Breast epithelium (tissue), 4 donors: ENCODE measurements around the gene CAPN9. TPM values are rescaled to one million over a fixed set of nuclear protein-coding genes. Genes with fewer than 3 reads are reported as not detected.

ENCODE experiments used
- DNase-seq, 2 donors: peaks; one replicate each; pipeline ENCODE4 v3.0.0-alpha.2; 2019; ENCODE audit warnings: low spot score in 2 of 2
- H3K27ac ChIP-seq, 2 donors: fragments of 200-600 bp; sonication (generic) in 1 of 2; one replicate each; pipeline ENCODE4 v1.5.1; 2016 to 2019; ENCODE audit warnings: mild to moderate bottlenecking in 1 of 2
- H3K27me3 ChIP-seq, 2 donors: fragments of 200-600 bp; sonication (generic) in 1 of 2; one replicate each; pipeline versions ENCODE4 v1.5.1 to v1.6.0; 2017 to 2019; ENCODE audit warnings: control low read depth in 1 of 2, mild to moderate bottlenecking in 1 of 2
- H3K36me3 ChIP-seq: fragments of 200-600 bp; one replicate; pipeline ENCODE4 v1.5.1; 2019
- H3K4me1 ChIP-seq, 2 donors: fragments of 200-600 bp; sonication (generic); one replicate each; pipeline ENCODE4 v1.5.1; 2016 to 2019; ENCODE audit warnings: control low read depth in 1 of 2
- H3K4me3 ChIP-seq, 3 donors: fragments of 200-600 bp; sonication (generic); 1 replicate in 2 of 3; 2 replicates in 1 of 3; pipeline ENCODE4 v1.5.1; 2016 to 2019; ENCODE audit warnings: mild to moderate bottlenecking in 3 of 3, moderate library complexity in 2 of 3
- H3K9me3 ChIP-seq, 2 donors: fragments of 200-600 bp; sonication (generic) in 1 of 2; one replicate each; pipeline ENCODE4 v1.5.1; 2016 to 2019; ENCODE audit warnings: control low read depth in 1 of 2
- POLR2A ChIP-seq: fragments of 450-650 bp; IDR thresholded peaks from one replicate; pipeline ENCODE4 v1.6.1; 2016; ENCODE audit warnings: antibody characterized with exemption, mild to moderate bottlenecking, moderate library complexity
- POLR2AphosphoS5 ChIP-seq, 3 donors: sonication (generic); formaldehyde crosslinking; IDR thresholded peaks; one replicate each; pipeline ENCODE4 v1.6.1; 2017; ENCODE audit warnings: antibody characterized with exemption in 3 of 3
- intact Hi-C: fragments of 100-400 bp; cut with DNase I; formaldehyde crosslinking; loops from one replicate; pipeline ENCODE4 v1.15.1; 2023; ENCODE audit warnings: low total_unique reads
- total RNA-seq, 3 donors: library from RNA; depleted of rRNA; stranded (reverse); fragments of >200 nt; gene quantifications; one replicate each; pipeline ENCODE4 v1.1.0, GENCODE V29; 2016
- TF ChIP-seq, protein P1 (sequence below), 3 donors: fragments of 450-650 bp; IDR thresholded peaks; one replicate each; pipeline ENCODE4 v1.5.1; 2016 to 2017; ENCODE audit warnings: antibody characterized with exemption in 3 of 3, mild to moderate bottlenecking in 3 of 3, moderate library complexity in 3 of 3

CAPN9 gene
- total RNA-seq, 3 donors from 2014 or later, result 2.3 TPM; not detected in 2

GRCh38 chr1:230833511-230833910 lies 86.3 kb downstream of the CAPN9 start:
- TF ChIP-seq POLR2AphosphoS5 (IDR thresholded peaks at IDR 0.05) (no peak), POLR2A (no peak)
- TF ChIP-seq, protein P1, sequence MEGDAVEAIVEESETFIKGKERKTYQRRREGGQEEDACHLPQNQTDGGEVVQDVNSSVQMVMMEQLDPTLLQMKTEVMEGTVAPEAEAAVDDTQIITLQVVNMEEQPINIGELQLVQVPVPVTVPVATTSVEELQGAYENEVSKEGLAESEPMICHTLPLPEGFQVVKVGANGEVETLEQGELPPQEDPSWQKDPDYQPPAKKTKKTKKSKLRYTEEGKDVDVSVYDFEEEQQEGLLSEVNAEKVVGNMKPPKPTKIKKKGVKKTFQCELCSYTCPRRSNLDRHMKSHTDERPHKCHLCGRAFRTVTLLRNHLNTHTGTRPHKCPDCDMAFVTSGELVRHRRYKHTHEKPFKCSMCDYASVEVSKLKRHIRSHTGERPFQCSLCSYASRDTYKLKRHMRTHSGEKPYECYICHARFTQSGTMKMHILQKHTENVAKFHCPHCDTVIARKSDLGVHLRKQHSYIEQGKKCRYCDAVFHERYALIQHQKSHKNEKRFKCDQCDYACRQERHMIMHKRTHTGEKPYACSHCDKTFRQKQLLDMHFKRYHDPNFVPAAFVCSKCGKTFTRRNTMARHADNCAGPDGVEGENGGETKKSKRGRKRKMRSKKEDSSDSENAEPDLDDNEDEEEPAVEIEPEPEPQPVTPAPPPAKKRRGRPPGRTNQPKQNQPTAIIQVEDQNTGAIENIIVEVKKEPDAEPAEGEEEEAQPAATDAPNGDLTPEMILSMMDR (IDR thresholded peaks at IDR 0.05), result no peak
- Histone ChIP-seq H3K4me3 (no peak overlapping the region), H3K36me3 (no peaks in the 10 kb centered on the region), H3K9me3 (no peaks in the 10 kb centered on the region), H3K27ac (no peak overlapping the region), H3K27me3 (no peaks in the 10 kb centered on the region), H3K4me1 (no peaks in the 10 kb centered on the region)
- no peak for DNase-seq
- intact Hi-C loops, result no loop called here

DNA sequence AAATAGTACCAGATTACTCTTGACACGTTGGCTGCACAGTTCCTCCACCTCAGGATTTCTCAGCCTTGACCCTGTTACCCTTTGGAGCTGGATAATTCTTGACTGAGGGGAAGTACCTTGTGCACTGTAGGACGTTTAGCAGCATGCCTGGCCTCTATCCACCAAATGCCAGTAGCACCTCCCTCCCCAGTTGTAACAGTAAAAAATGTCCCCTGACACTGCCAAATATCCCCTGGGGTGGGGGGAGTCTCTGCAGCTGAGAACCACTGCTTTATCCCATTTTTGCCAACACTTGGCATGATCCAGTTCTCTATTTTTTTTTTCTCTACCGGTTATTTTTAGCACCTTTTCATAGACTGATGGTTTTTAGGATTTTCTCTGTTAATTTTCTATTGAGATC lies 87.1 kb downstream of the CAPN9 start:
- H3K27me3 ChIP-seq, result no peaks in the 10 kb centered on the region
- H3K9me3 ChIP-seq, result no peaks in the 10 kb centered on the region
- TF ChIP-seq POLR2A, result no peak
- TF ChIP-seq POLR2AphosphoS5 (IDR thresholded peaks at IDR 0.05), result no peak
- TF ChIP-seq, protein P1 (IDR thresholded peaks at IDR 0.05), result no peak
- H3K4me1 ChIP-seq, result no peaks in the 10 kb centered on the region
- no peak overlapping the region for H3K27ac ChIP-seq
- intact Hi-C loops, result no loop called here
- no peaks in the 10 kb centered on the region for H3K36me3 ChIP-seq
- no peak overlapping the region for H3K4me3 ChIP-seq
- DNase-seq, result no peak

DNA sequence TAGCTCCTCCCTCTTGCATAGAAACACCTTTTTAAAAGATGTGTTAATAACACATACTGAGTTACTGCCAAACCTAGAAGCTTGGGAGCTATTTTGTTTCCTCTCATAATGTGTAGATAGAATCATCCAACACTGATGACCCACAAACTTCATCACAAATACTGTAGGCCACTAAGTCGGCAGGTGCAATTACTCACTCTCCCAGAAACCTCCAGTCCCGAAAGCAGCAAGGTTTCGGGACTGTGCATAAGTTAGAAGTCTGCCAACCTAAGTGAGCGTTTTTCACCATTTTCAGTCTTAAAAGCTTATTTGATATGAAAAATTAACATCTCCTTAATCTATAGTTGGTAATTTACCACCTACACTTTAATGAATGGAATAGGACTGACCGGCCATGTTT lies 89.2 kb downstream of the CAPN9 start:
- intact Hi-C loops, result no loop called here
- H3K4me1 ChIP-seq, result no peaks in the 10 kb centered on the region
- TF ChIP-seq, protein P1 (IDR thresholded peaks at IDR 0.05), result no peak
- TF ChIP-seq POLR2AphosphoS5 (IDR thresholded peaks at IDR 0.05) (no peak), POLR2A (no peak)

DNA sequence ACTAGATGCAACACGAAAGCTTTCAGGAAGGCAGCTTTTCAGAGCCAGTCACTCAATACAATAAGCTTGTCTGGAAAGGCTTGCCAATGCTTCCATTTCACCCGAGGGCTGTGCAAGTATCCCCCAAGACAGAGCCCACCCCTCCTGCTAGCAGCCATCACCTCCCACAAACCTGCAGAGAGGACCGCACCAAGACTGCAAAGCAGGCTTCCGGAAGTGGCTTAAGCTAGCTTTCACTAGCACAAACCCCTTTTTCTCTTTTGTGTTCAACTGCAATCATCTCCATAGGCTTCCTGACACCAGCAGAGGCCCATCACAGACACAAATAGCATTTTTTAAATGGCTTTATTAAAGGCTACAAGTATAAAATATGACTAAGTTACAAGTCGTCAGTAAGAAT lies 89.6 kb downstream of the CAPN9 start:
- H3K36me3 ChIP-seq, result no peaks in the 10 kb centered on the region
- no peak overlapping the region for H3K27ac ChIP-seq
- no peak overlapping the region for H3K4me3 ChIP-seq
- H3K27me3 ChIP-seq, result no peaks in the 10 kb centered on the region
- DNase-seq, result no peak
- no peaks in the 10 kb centered on the region for H3K9me3 ChIP-seq
- H3K4me1 ChIP-seq, result no peaks in the 10 kb centered on the region
- TF ChIP-seq, protein P1 (IDR thresholded peaks at IDR 0.05), result no peak
- TF ChIP-seq POLR2A (no peak), POLR2AphosphoS5 (IDR thresholded peaks at IDR 0.05) (no peak)
- intact Hi-C loops, result no loop called here

More for the DNA sequence above, 89.2 kb downstream of the CAPN9 start:
- DNase-seq, result no peak
- no peak overlapping the region for H3K4me3 ChIP-seq
- no peaks in the 10 kb centered on the region for H3K36me3 ChIP-seq
- H3K27me3 ChIP-seq, result no peaks in the 10 kb centered on the region
- H3K9me3 ChIP-seq, result no peaks in the 10 kb centered on the region
- no peak overlapping the region for H3K27ac ChIP-seq

DNA sequence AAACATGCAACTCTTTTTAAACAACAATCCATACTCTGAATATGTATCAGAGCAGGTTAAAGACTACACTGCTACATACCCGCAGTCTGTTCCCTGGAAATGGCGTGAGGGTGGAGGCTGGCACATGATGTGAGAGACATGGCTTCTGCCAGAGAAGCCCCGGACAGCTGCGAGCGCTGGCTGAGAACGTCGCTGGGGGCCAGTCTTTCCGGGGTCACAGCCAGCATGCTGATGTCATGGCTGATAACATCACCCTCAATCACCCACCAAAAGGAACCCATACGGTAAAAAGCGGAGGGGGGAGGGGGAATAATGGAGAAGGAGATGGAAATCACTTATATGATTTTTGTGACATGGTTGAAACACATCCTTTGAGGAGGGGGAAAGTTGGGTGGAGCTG lies 92.0 kb downstream of the CAPN9 start:
- Histone ChIP-seq H3K27ac (no peak overlapping the region), H3K4me3 (no peak overlapping the region), H3K9me3 (no peaks in the 10 kb centered on the region), H3K4me1 (no peaks in the 10 kb centered on the region), H3K36me3 (peaks cover 6% of the 10 kb centered on the region), H3K27me3 (no peaks in the 10 kb centered on the region)
- TF ChIP-seq, protein P1 (IDR thresholded peaks at IDR 0.05), result no peak
- TF ChIP-seq POLR2AphosphoS5 (IDR thresholded peaks at IDR 0.05) (no peak), POLR2A (no peak)
- intact Hi-C loops, result no loop called here
- DNase-seq, result no peak
